HuH-7 (cell line): Measurements from ENCODE around the gene OSBPL2.

Experiments used
- DNase-seq: peaks from one replicate; pipeline ENCODE4 v3.0.0; 2011; ENCODE audit warnings: low spot score

OSBPL2 gene

DNA sequence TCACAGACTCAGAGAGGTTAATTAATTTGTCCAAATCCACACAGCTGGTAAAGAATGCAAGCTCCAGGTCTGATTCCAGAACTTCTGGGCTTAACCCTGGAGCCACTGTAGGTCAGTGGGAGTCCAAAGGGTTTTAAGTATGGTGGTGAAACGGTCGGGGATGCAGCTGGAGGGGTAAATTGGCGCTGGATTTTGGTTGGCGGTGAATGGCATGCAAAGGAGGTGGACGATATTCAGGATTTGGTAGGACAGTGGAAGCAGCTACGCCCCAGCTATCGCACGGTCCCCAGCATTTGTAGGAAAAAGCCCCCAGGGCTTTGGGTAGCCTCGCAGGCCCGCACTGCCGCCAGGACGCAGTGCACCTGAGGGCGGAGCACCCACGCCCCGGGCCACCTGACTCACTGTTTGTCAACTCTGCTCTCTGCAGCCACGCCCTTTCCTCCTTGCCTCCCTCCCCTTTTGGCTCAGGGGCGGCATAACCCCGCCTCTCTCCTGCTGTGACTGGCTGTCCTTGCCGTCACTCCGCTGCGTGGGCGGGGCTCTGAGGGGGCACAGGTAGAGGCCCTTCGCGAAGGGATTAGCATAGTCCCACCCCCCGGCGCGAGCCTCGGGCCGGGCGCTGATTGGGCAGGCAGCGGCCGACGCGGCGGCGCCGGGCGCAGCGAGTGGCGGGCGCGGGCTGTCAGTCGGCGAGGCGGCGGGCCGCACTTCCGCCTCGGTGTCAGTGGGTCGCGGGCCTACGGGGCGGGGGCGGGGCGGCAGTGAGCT is at the start of gene OSBPL2:
TSS of gene OSBPL2 (plus strand) at position 721 of the 768 bp plus-strand sequence. CDS start 17,664 bp downstream, outside the sequence.
- DNase-seq, result peak; percentile 100

DNA sequence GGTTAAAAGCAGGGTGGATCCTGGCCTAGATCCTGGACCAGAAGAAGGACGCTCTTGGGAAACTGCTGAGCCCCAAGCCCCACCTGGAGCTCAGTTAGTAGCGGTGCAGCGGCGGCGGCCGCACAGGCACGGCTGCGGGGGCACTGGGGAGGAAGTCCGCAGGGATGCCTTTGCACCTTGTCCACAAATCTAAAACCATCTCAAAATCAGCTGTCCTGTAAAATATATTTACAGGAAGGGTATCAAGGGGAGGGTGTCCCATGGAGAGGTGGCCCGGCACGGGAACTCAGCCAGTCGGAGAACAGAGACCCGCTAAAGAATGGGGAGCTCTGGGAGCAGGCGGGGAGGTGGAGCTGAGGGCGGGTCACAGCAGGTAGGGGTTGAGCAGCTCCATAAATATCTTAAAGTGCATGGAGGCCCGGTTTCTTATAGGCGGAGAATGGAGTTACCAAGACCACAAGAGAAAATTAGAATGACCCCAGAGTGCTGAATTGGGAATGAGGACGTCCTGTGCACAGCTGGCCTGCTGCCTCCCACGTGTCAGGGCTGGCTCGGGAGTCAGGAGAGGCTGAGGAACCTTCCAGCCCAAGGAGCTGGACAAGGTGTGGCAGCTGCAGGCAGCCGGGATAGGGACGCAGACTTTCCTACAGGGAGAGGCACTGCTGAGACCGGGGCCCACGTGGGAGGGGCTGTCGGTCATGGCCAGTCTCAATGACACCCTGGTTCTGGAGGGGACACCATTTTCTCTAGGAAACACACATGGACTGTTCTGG is 47.5 kb upstream of the OSBPL2 start:
- no peak for DNase-seq

DNA sequence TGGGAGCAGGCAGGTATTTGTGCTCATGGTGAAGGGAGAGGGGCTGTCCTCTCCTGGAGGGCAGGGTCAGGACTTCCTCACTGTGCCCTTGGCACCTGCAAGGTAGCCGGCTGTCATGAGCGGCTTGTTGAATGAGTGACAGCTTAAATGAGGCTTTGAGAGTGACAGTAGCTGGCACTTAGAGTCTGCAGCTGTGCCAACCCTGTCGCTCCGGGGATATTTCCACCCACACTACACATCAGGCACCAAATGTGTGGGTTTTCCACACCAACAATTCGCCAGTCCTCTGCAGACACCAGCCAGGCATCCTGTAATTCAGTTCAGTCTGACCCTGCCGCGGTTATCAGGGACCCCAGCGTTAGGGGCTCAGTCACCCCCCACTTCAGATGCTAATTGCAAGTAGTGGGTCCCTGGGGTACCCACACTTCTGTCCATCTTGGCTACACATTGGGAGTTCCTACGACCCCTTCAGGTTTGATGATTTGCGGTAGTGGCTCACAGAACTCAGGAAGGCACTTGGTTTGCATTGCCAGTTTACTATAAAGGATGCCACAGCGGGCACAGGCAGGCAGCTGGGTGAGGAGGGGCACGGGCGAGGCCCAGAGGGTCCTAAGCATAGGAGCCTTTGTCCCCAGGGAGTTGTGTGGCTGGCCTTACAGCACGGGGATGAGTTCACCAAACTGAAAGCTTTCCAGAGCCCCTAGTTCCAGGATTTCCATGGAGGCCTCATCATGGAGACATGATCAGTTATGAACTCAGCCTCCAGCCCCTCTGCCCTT is 46.4 kb upstream of the OSBPL2 start:
- DNase-seq, result no peak

DNA sequence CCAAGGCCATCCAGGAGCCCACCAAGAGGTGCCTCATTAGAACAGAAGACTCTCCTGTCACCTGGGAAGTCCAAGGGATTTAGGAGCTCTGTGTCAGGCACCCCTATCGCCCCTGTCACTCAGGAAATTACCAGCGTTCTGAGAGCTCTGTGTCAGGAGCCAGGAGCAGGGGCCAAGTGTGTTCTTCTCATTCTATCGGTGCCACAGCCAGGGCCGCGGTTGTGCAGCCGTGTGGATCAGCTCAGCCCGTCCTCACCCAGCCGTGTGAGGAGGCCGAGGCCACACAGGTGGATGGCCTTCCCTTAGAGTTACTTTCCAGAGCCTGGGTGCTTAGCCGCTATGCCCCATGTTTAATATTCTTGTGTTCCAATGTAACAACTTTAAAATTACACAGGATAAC is 45.7 kb upstream of the OSBPL2 start:
- no peak for DNase-seq

DNA sequence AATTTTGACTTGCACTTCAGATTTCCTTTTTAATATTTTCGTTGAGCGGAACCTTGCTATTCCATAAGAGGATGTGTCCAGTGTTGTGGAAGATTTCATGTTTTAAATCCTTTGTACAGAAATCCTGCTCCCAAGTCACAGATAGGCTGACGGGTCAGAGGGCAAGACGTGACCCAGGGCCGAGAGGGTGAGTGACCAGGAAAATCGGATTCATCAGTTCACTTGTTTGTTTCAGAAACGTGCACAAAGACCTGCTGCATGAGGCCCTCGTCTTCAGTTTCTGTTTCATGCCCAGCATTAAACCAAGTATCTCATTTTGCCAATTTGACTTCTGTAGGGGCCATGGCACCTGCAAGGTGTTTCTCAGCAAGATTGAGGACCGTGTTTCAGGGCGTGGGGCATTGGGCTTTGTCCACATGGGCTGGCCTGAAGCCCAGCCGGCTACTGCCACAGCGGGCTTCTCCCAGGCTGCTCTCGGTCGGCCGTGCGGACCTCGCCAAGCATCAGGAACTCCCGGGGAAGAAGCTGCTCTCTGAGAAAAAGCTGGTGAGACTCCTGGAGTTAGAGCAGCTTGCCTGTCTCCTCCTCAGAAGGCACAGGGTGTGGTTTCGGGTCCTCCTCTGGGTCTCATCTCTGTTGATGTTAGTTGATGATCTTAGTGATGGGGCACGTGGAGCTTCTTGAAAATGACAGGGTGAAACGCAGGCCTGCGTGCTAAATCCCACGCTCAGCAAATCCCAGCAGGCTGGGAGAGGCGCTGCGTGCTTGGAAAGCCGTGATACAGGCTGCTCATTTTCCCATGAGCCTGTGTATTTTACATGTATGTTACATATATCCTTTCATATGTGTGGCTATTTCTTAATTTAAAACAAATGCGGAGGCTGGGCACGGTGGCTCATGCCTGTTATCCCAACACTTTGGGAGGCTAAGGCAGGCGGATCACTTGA is 45.0 kb upstream of the OSBPL2 start:
- DNase-seq, result no peak

GRCh38 chr20:62195075-62195405 is 43.3 kb upstream of the OSBPL2 start:
- no peak for DNase-seq

DNA sequence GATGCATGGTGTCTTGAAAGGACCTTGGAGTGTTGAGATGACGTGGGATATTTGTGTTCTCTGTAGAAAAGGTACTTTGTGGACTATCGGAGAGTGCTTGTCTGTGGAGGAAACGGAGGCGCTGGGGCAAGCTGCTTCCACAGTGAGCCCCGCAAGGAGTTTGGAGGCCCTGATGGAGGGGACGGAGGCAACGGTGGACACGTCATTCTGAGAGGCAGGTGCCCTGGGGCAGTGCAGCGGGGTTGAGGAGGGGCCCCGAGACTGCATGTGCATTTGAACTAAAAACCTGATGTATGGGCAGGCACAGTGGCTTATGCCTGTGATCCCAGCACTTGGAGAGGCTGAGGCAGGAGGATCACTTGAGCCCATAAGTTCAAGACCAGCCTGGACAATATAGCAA is 42.6 kb upstream of the OSBPL2 start:
- no peak for DNase-seq

DNA sequence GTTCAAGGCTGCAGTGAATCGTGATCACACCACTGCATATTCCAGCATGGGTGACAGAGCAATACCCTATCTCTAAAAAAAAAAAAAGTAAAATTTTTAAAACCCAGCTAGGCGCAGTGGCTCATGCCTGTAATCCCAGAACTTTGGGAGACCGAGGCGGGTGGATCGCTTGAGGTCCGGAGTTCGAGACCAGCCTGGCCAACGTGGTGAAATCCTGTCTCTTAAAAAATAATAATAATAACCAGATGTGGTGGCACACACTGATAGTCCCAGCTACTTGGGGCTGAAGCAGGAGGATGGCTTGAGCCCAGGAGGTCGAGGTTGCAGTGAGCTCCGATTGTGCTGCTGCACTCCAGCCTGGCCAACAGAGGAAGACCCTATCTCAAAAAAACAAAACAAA is 42.0 kb upstream of the OSBPL2 start:
- DNase-seq, result no peak

- DNase-seq, result no peak
Observed at GRCh38 chr20:62197311-62197710, 41.0 kb upstream of the OSBPL2 start.

- no peak for DNase-seq
Observed at GRCh38 chr20:62197801-62198200, 40.5 kb upstream of the OSBPL2 start.

DNA sequence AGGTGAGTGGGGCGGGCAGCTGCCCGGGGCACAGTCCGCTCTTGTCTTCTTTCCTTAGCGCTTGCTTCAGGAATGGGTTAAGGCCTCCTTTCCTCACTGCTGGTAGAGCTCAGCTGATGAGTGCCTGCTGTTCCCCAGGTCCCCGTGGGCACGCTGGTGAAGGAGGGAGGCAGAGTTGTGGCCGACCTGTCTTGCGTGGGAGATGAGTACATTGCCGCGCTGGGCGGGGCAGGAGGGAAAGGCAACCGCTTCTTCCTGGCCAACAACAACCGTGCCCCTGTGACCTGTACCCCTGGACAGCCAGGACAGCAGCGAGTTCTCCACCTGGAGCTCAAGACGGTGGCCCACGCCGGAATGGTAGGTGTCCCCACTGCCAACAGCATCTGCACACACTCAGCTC is 39.8 kb upstream of the OSBPL2 start:
- DNase-seq, result no peak

GRCh38 chr20:62198931-62199330 is 39.4 kb upstream of the OSBPL2 start:
- DNase-seq, result no peak

DNA sequence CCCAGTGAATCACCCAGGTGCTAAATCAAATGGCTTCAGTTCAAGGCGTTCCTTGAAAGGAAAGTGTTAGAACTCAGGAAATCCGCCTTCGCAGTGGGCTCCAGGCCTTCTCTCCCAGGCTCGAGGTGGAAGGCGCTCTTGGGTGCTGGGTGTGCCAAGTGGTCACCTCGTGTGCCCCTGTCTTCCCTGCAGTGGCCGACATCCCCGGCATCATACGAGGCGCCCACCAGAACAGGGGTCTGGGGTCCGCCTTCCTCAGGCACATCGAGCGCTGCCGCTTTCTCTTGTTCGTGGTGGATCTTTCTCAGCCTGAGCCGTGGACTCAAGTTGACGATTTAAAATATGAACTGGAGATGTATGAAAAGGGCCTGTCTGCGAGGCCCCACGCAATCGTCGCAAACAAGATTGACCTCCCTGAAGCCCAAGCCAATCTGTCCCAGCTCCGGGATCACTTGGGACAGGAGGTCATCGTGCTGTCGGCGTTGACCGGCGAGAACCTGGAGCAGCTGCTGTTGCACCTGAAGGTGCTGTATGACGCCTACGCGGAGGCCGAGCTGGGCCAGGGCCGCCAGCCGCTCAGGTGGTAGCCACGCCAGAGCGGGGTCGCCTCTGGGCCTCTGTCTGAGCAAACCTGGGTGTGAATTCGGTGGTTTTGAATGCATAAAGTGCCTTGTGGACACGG is 37.7 kb upstream of the OSBPL2 start:
- DNase-seq, result no peak

GRCh38 chr20:62201173-62202082 is 36.9 kb upstream of the OSBPL2 start:
- no peak for DNase-seq

DNA sequence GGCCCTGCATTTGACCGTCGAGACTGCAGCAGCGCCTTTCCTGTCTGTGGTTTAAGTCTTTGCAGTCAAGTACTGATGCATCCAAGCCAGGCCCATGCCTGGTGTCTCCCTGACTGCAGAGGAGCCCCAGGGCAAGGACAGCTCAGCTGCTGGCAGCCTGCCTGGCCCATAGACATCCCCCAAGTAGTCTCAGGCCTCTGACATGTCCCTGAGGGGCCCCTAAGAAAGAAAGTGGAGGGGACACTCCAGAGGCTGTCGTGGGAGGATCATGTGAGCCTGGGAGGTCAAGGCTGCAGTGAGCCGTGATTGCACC is 36.3 kb upstream of the OSBPL2 start:
- DNase-seq, result no peak

- DNase-seq, result no peak
Observed at GRCh38 chr20:62202676-62203377, 35.5 kb upstream of the OSBPL2 start.

- DNase-seq, result no peak
Observed at GRCh38 chr20:62203378-62204030, 34.8 kb upstream of the OSBPL2 start.

DNA sequence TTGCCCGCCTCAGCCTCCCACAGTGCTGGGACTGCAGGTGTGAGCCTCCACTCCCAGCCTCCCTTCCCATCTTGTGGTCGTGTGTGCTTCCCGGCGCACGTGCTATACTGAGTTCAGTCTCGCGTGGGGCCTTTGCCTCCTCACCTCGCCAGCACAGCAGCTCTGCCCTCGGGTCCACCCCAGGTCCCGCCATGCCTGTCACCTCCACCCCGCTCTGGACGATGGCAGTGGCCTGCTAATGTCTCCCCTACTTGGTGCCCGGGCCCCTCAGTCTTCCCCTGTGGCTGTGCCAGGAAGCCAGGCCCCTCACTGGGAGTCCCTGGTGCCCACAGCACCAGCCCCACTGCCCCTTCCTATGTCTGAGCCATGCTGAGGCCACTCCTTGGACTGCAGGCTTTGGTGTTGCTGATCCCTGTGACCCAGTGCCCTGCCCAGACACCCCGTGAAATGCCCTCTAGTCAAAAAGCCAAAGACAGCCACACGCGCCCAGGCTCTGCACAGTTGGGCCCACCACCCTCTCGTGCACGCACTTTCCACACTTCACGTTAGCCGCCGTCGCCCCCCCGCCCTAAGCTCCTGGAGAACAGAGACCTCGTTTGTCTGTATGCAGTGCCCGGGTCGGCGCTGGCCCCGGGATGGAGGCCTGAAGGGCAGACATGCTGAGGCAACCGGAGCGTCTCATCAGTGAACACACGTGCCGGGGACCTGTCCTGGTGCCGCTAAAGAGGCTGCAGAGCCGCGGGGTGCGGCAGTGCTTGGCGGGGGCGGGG is 32.5 kb upstream of the OSBPL2 start:
- DNase-seq, result no peak
